HG02798 (cell line): ENCODE results near the gene NOL12.
"Not testable (repeated sequence)": the region's sequence is repeated elsewhere in the genome, so short reads cannot be mapped to it uniquely, and the experiment has no call there.

Experiments used
- ATAC-seq: cut with Tn5 transposase; IDR thresholded peaks from one replicate; pipeline ENCODE4 v1.9.1; 2021; ENCODE audit warnings: mild to moderate bottlenecking; ENCODE audit not compliant: unreplicated experiment, poor library complexity

The NOL12 gene, protein sequence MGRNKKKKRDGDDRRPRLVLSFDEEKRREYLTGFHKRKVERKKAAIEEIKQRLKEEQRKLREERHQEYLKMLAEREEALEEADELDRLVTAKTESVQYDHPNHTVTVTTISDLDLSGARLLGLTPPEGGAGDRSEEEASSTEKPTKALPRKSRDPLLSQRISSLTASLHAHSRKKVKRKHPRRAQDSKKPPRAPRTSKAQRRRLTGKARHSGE

GRCh38 chr22:37686002-37686982 is at the start of gene NOL12:
Gene NOL12 (plus strand): TSS chr22:37686343. CDS start chr22:37686393, 50 bp downstream.
- peak; percentile 84 for ATAC-seq

- ATAC-seq: no peak
Measured at GRCh38 chr22:37636949-37637273, 49.2 kb upstream of the NOL12 start.

DNA sequence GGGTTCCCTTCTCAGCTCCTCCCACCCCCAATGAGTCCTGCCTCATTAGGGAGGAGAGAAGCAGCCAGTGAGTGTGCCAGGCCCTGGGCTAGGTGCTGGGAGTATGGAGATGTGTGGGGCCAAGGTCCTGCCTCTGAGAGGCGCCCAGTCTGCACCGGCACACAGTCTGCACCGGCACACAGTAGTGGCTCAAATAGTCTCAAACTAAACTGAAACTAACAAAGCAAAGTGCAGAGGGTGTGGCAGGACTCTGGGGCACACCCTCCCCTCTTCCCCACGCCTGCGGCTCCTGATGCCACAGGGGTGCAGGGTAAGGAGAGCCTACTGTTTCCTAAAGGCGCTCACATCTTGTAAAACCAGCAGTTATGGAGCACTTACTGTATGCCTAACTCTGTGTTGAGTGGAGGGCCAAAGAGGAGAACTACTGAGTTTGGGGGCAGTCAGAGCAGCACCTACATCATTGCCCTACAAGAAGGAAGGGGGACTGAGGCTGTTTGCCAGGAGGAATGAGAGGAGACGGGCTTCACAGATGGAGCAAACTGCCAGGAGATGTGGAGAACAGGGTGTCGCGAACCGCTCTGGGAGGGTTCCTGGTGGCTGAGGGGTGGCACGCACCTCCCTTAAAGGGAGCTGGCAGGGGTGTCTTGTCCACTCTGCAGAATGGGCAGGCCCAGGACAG is 47.6 kb upstream of the NOL12 start:
- no peak for ATAC-seq

DNA sequence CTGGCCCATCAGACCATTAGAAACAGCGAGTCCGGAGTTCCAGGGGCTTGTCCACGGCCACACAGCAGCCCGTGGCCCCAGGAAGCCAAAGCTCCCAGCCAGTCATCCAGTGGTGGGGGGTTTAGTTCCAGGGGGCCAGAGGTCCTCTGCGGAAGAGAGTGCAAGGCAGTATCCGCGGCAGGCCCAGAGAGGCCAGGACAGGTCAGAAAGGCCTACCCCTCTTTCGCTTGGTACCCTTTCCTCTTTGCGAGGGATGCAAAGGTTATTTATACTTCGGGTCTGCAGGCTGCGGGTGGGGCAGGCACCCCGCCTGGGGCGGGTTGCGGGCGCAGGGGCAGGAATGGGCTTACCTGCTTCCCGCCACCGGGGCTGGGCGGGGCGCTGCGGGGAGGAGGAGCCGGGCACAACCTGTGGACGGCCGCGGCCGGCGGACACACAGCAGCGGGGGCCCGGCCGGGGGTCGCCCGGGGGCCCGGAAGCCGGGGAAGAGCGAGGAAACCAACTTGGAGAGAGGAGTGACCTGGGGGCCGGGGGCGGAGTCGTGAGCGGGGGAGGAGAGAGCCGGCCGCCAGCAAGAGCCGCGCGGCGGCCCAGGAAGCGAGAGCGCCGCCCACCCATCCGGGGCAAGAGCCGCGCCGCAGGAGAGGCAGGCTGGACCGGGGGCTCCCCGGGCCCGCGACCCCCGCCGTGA is 46.9 kb upstream of the NOL12 start, which contains the start of gene SH3BP1:
TSS of gene SH3BP1 (plus strand) at position 600 of the 691 bp plus-strand sequence. CDS start 119 bp downstream, outside the sequence.
- ATAC-seq: peak; percentile 36

GRCh38 chr22:37639771-37640590 is 46.2 kb upstream of the NOL12 start:
- no peak for ATAC-seq

GRCh38 chr22:37640591-37641560 is 45.3 kb upstream of the NOL12 start:
- ATAC-seq: no peak

DNA sequence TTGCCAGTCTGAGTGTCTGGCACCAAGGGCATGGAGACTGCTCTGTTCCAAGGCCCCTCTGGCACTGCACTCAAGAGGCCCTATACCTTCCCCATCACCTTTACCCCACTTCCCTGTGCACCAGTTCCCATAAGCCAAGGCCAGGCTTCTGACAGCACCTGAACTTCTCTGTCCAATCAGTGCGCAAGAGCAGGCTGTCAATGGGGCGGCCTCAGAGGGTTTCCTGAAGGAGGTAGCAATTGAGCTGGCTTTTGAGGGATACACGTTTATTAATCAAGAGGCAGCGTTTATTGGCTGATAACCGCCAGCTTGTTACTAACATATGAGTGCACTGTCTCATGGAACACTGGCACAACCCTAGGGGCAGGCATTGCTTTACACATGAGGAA is 44.6 kb upstream of the NOL12 start:
- no peak for ATAC-seq

DNA sequence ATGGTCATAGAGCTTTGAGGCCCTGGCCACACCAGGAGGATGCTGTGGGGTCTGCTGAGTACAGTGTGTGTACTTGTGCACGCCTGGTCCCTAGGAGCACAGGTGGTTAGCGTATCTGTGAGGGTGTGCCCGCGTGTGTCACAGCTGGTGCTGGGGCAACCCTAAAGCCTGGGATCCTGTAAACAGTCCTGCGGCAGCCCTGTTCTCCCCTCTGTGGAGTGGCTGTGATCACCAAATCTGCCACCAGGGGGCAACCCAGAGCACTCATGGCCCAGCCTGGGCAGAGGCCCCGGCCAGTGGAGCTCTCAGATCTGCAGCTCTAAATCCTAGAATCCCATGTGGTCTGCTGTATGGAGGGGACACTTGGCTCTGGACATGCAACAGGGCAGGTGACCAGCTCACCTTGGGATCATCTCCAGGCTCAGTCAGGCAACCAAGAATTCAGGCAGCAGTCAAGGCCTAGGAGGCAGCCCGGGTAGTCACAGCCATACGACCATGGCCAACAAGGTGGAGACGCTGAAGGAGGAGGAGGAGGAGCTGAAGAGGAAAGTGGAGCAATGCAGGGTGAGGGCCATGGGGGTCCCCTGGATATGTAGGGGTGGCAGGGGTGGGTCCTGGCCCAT is 42.8 kb upstream of the NOL12 start:
- ATAC-seq: peak; percentile 54

DNA sequence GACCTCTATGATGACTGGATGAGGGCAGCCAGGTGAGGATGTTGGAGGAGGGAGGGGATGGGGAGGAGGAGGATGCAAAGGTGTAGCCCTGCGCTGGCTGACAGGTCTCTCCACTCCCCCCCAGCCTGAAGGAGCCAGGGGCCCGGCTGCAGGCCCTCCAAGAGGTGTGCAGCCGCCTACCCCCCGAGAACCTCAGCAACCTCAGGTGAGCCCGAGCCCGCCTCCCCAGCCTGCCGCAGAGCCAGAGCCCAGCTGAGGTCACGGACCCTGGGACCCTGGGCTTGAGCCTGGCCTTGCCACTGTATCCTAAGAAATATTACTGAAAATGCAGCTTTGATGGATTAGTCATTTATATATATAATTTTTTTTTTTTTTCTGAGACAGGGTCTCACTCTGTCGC is 38.8 kb upstream of the NOL12 start:
- ATAC-seq: no peak

- no peak for ATAC-seq
Measured at GRCh38 chr22:37647928-37648327, 38.2 kb upstream of the NOL12 start.

DNA sequence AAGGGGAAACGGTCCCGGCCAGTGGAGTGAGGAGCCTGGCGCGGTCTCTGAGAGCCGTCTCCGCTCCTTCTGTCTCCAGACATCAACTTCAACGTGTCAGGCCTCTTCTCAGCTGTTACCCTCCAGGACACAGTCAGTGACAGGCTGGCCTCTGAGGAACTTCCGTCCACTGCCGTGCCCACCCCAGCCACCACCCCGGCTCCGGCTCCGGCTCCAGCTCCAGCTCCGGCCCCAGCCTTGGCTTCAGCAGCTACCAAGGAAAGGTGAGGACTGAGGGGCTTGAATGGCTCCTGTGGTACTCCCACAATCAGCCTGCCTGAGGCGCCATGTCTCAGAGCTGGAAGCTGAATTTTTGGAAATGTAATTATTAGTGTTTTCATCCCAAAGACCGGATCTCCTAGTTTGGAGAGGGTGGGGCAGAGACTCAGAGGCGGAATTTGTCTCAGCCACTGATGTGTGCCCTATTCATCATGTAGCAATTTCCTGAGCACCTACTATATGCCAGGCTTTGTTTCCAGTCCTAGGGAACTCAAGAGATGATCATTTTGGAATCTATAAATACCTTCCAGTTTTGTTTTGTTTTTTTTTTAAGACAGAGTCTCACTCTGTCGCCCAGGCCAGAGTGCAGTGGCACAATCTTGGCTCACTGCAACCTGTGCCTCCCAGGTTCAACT is 35.5 kb upstream of the NOL12 start:
- ATAC-seq: no peak

- ATAC-seq: no peak
Measured at GRCh38 chr22:37654563-37655251, 31.4 kb upstream of the NOL12 start.

GRCh38 chr22:37655252-37655563 is 30.9 kb upstream of the NOL12 start:
- no peak for ATAC-seq

DNA sequence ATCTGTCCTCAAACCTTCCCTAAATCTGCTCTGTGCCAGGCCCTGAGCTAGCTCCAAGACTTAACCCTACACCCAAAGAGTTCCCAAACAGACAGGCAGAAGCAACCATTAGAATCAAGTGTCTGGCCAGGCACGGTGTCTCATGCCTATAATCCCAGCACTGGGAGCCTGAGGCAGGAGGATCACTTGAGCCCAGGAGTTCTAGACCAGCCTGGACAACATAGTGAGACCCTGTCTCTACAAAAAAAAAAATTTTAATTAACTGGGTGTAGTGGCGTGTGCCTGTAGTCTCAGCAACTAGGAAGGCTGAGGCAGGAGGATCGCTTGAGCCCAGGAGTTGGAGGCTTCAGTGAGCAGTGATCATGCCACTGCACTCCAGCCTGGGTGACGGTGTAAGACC is 29.6 kb upstream of the NOL12 start:
- not testable (repeated sequence) for ATAC-seq

- ATAC-seq: no peak
Measured at GRCh38 chr22:37657590-37658132, 28.5 kb upstream of the NOL12 start.

DNA sequence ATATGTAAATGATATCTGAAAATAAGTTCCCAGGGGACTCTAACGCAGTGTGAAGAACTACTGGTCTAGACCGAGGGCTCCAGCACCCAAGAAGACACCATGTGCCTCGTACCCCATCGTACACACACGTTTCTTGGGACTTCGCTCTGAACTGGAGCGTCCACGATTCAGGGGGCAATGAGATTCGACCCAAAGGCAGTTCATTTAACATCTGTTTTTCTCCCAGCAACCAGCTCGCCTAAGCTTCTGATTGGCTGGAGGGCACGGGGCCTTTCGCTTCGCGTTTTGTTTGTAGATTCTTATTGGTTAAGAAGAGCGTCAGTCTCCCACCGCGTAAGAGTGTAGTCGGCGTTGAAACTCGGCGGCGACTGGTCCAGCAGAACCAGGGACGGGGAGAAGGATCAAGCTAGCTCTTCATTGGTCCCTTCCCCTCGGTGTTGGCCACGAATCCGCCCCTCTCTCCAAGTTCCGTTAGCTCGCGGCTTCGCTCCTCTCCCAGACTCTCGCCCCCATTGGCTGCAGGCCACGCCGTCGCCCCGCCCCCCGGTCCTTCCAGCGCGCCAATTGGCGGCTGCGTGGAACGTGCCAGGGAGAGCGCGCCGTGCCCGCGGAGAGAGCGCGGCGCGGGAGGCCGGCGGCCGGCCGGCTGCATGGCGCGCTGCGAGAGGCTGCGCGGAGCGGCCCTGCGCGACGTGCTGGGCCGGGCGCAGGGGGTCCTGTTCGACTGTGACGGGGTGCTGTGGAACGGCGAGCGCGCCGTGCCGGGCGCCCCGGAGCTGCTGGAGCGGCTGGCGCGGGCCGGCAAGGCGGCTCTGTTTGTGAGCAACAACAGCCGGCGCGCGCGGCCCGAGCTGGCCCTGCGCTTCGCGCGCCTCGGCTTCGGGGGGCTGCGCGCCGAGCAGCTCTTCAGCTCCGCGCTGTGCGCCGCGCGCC is 27.7 kb upstream of the NOL12 start, which contains the start of gene PDXP:
TSS of gene PDXP (plus strand) at position 591 of the 933 bp plus-strand sequence. CDS start at position 651, 60 bp downstream.
- ATAC-seq: peak; percentile 87
